Measurements from ENCODE around the gene ALOX15. TPM values are rescaled to one million over a fixed set of nuclear protein-coding genes. Genes with fewer than 3 reads are reported as not detected.

ALOX15 gene
- total RNA-seq, 1 donor from 2014 or later, result not detected

- peaks cover 13% of the 10 kb centered on the region for H3K4me1 Mint-ChIP-seq (ENCODE audit: low read depth, unreplicated experiment)
- no peak overlapping the region for H3K27ac Mint-ChIP-seq (ENCODE audit: unreplicated experiment)
- H3K9me3 Mint-ChIP-seq (ENCODE audit: unreplicated experiment), result peaks cover 4% of the 10 kb centered on the region
- H3K36me3 Mint-ChIP-seq (ENCODE audit: unreplicated experiment), result peaks cover 5% of the 10 kb centered on the region
- no peak for DNase-seq
- H3K4me3 Mint-ChIP-seq (ENCODE audit: unreplicated experiment), result no peak overlapping the region
- no peak for TF ChIP-seq CTCF (IDR thresholded peaks at IDR 0.05; ENCODE audit: partially characterized antibody, unreplicated experiment)
- peaks cover 14% of the 10 kb centered on the region for H3K27me3 Mint-ChIP-seq (ENCODE audit: unreplicated experiment)
Observed at GRCh38 chr17:4588898-4589625, 52.4 kb downstream of the ALOX15 start.

GRCh38 chr17:4588391-4588790 is 53.1 kb downstream of the ALOX15 start:
- H3K4me3 Mint-ChIP-seq (ENCODE audit: unreplicated experiment), result no peak overlapping the region
- peaks cover 5% of the 10 kb centered on the region for H3K36me3 Mint-ChIP-seq (ENCODE audit: unreplicated experiment)
- no peak overlapping the region for H3K27ac Mint-ChIP-seq (ENCODE audit: unreplicated experiment)
- TF ChIP-seq CTCF (IDR thresholded peaks at IDR 0.05; ENCODE audit: partially characterized antibody, unreplicated experiment), result no peak
- no peak for DNase-seq
- H3K4me1 Mint-ChIP-seq (ENCODE audit: low read depth, unreplicated experiment), result peaks cover 15% of the 10 kb centered on the region
- H3K27me3 Mint-ChIP-seq (ENCODE audit: unreplicated experiment), result peaks cover 16% of the 10 kb centered on the region
- H3K9me3 Mint-ChIP-seq (ENCODE audit: unreplicated experiment), result peaks cover 4% of the 10 kb centered on the region

GRCh38 chr17:4587803-4588202 is 53.7 kb downstream of the ALOX15 start:
- Mint-ChIP-seq H3K27ac (ENCODE audit: unreplicated experiment) (no peak overlapping the region), H3K27me3 (ENCODE audit: unreplicated experiment) (peaks cover 19% of the 10 kb centered on the region), H3K36me3 (ENCODE audit: unreplicated experiment) (peaks cover 5% of the 10 kb centered on the region), H3K4me3 (ENCODE audit: unreplicated experiment) (no peak overlapping the region), H3K4me1 (ENCODE audit: low read depth, unreplicated experiment) (peaks cover 21% of the 10 kb centered on the region), H3K9me3 (ENCODE audit: unreplicated experiment) (peaks cover 8% of the 10 kb centered on the region)
- TF ChIP-seq CTCF (IDR thresholded peaks at IDR 0.05; ENCODE audit: partially characterized antibody, unreplicated experiment), result no peak
- no peak for DNase-seq

GRCh38 chr17:4587195-4587594 is 54.3 kb downstream of the ALOX15 start:
- Mint-ChIP-seq H3K27me3 (ENCODE audit: unreplicated experiment) (peaks cover 19% of the 10 kb centered on the region), H3K36me3 (ENCODE audit: unreplicated experiment) (peaks cover 5% of the 10 kb centered on the region), H3K4me3 (ENCODE audit: unreplicated experiment) (no peak overlapping the region), H3K4me1 (ENCODE audit: low read depth, unreplicated experiment) (peaks cover 27% of the 10 kb centered on the region), H3K27ac (ENCODE audit: unreplicated experiment) (no peak overlapping the region), H3K9me3 (ENCODE audit: unreplicated experiment) (peaks cover 13% of the 10 kb centered on the region)
- no peak for TF ChIP-seq CTCF (IDR thresholded peaks at IDR 0.05; ENCODE audit: partially characterized antibody, unreplicated experiment)
- DNase-seq, result no peak

- TF ChIP-seq CTCF (IDR thresholded peaks at IDR 0.05; ENCODE audit: partially characterized antibody, unreplicated experiment), result no peak
- no peak for DNase-seq
- H3K27me3 Mint-ChIP-seq (ENCODE audit: unreplicated experiment), result peaks cover 24% of the 10 kb centered on the region
- no peak overlapping the region for H3K27ac Mint-ChIP-seq (ENCODE audit: unreplicated experiment)
- peaks cover 36% of the 10 kb centered on the region for H3K4me1 Mint-ChIP-seq (ENCODE audit: low read depth, unreplicated experiment)
- peaks cover 15% of the 10 kb centered on the region for H3K9me3 Mint-ChIP-seq (ENCODE audit: unreplicated experiment)
- peak overlapping the region; percentile 92 for H3K4me3 Mint-ChIP-seq (ENCODE audit: unreplicated experiment)
- H3K36me3 Mint-ChIP-seq (ENCODE audit: unreplicated experiment), result peaks cover 5% of the 10 kb centered on the region
Observed at GRCh38 chr17:4586043-4586442, 55.4 kb downstream of the ALOX15 start.

All from glutamatergic neuron (in vitro differentiated cells).